Measurements from ENCODE around the gene SH3BGRL2. TPM values are rescaled to one million over a fixed set of nuclear protein-coding genes. Genes with fewer than 3 reads are reported as not detected.
"Not testable (repeated sequence)": the region's sequence is repeated elsewhere in the genome, so short reads cannot be mapped to it uniquely, and the experiment has no call there.

Gene SH3BGRL2
- total RNA-seq, 1 donor = 26.1 TPM

DNA sequence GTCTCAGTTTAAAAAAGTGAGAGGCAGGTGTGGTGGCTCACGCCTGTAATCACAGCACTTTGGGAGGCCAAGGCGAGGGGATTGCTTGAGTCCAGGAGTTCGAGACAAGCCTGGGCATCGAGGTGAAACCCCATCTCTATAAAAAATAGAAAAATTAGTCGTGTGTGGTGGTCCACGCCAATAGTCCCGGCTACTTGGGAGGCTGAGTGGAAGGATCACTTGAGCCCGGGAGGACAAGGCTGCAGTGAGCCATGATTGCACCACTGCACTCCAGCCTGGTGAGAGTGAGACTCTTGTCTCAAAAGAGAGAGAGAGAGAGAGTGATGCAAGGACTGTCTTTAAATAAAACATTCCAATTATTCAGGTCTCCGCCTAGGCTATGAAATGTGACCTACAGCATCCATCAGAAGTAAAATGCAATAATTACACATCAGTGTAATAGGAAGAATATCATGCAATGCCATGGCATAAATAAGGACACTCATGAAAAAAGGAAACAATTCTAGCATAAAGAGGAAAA is 81.5 kb downstream of the SH3BGRL2 start:
- Histone ChIP-seq H3K27me3 (ENCODE audit: insufficient read depth, low read length) (no peaks in the 10 kb centered on the region), H3K4me1 (ENCODE audit: insufficient read depth, low read length) (no peaks in the 10 kb centered on the region), H3K9me3 (ENCODE audit: low read depth, low read length) (no peaks in the 10 kb centered on the region), H3K4me3 (ENCODE audit: low read length) (no peak overlapping the region)

DNA sequence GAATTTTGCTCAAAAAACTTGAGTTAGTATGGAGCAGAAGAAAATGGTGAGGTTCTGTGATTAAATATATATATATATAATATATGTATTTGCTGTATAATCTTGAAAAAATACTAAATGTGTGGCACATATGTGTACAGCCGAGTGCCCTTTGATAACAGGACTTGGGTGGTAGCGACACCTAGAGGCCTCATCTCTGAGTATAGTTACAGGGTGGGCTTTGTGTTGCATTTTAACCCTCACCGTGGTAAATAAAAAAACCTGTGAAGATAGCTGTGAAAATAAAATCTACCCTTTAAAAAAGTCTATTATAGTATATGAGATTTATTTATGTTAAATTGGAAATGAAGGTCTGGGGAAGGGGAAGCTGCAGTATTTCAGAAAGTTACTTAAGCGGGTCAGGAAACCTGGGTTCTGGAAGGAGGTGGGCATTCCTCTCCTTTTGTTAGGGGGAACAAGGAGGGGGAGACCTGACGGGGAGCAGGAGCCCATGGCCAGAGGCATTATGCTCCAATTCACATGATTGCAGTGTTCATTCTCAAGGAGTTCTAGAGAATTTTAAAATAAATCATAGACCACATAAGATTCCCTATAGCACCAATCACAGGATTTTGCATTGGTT is 82.7 kb downstream of the SH3BGRL2 start:
- H3K27me3 ChIP-seq (ENCODE audit: insufficient read depth, low read length) = no peaks in the 10 kb centered on the region
- H3K4me1 ChIP-seq (ENCODE audit: insufficient read depth, low read length) = no peaks in the 10 kb centered on the region
- no peaks in the 10 kb centered on the region for H3K9me3 ChIP-seq (ENCODE audit: low read depth, low read length)
- H3K4me3 ChIP-seq (ENCODE audit: low read length) = no peak overlapping the region

DNA sequence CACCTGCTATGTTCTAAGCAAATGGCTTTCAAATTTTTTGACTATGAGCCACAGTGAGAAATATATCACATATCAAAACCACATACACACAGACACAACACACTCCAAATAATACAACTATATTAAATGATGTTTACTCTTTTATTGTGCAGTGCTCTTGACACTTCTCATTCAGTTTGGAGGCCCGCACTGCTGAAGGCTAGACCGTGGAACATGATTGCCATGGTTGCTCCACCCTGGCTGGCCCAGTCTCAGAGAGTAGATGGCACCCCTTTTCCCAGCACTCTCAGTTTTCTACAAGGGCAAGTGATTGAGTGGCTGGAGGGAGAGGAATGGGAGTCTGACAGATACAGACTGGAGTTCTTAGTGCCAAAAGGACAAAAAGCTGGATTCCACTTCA is 86.9 kb downstream of the SH3BGRL2 start:
- no peaks in the 10 kb centered on the region for H3K4me1 ChIP-seq (ENCODE audit: insufficient read depth, low read length)
- H3K27me3 ChIP-seq (ENCODE audit: insufficient read depth, low read length) = no peaks in the 10 kb centered on the region
- H3K4me3 ChIP-seq (ENCODE audit: low read length) = no peak overlapping the region
- no peaks in the 10 kb centered on the region for H3K9me3 ChIP-seq (ENCODE audit: low read depth, low read length)

DNA sequence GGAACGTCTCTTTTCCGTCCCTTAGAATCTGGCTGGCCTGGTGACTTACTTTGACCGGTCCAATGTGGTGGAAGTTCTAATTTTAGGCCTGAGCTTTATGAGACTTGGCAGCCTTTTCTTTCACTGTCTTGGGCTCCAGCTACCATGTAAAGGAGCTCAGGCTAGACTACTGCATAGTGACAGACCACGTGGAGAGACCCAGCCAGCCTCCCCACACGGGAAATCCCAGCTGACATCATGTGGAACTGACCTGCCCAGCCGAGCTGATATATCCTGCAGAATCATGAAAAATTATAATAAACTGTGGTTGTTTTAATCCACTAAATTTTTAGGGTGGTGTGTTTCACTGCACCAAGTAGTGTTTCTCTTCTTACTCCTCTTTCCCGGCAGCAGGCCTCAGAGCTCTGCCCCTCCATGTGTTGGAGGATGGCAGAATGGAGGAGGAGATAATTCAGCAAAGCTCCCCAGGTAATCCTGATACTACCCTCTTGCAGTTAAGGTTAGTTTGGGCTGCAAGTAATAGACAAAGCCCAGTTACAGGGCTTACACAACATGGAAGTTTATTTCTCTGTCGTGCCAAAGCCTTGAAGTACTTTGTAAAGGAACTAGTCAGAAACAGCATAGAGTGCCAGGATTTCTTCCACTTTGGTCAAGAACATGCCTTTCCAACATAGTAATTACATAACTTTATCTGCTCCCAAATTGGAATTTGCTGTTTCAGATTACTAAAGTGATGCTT is 87.5 kb downstream of the SH3BGRL2 start:
- Histone ChIP-seq H3K4me3 (ENCODE audit: low read length) (no peak overlapping the region), H3K4me1 (ENCODE audit: insufficient read depth, low read length) (no peaks in the 10 kb centered on the region), H3K9me3 (ENCODE audit: low read depth, low read length) (no peaks in the 10 kb centered on the region)

DNA sequence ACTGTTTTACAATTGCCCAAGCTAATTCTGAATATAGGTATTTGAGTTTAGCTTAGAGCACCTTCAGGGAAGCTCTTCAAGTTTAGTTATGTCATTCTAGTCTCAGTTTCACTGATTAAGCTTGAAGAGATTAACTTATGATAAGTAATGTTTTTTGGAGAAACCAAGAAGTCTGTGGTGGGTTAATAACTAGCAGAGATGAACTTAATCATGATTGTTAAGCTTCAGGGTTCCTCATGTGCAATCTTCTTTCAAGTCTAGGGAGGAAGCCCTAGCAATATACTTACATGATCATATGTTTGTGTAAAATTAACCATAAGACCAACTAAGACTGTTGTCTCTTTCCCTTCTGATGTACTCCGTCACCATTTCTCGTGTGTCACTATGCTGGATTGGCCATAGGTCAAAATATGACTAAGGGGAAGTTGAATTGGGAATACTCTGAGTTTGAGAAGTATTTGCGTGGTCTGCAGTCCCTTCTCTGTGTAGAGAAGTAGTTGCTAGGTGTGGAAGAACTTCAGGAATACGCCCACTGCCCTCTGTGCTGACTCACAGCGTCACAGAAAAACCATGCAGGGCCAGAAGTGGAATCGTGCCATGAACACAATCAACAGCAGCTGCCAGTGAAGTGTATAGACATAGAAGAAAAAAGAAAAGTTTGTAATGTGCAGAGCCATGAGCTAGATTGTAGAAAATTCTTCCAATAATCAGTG is 88.3 kb downstream of the SH3BGRL2 start:
- H3K4me3 ChIP-seq (ENCODE audit: low read length) = no peak overlapping the region
- H3K4me1 ChIP-seq (ENCODE audit: insufficient read depth, low read length) = no peaks in the 10 kb centered on the region
- H3K27me3 ChIP-seq (ENCODE audit: insufficient read depth, low read length) = no peaks in the 10 kb centered on the region
- no peaks in the 10 kb centered on the region for H3K9me3 ChIP-seq (ENCODE audit: low read depth, low read length)

More for the DNA sequence above, 87.5 kb downstream of the SH3BGRL2 start:
- H3K27me3 ChIP-seq (ENCODE audit: insufficient read depth, low read length) = no peaks in the 10 kb centered on the region

DNA sequence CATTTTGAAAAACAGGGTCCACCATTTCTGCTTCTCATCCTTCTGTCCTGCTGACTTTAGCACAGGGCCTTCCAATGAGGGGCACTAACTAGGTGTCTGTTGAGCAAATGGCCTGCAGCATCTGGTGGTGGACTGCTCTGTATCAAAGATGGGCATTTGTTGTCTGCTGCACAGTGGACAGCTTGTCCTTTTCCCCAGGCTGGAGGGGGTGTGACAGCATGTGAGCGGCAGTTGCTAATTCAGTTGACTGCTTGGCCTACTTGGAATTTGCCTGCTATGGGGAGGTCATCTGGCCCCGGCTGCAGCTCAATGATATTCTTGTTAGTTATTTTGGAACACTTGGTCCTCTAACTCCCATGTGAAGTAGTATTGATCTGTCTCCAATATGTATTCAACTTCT is 93.7 kb downstream of the SH3BGRL2 start:
- Histone ChIP-seq H3K4me1 (ENCODE audit: insufficient read depth, low read length) (no peaks in the 10 kb centered on the region), H3K4me3 (ENCODE audit: low read length) (no peak overlapping the region)

DNA sequence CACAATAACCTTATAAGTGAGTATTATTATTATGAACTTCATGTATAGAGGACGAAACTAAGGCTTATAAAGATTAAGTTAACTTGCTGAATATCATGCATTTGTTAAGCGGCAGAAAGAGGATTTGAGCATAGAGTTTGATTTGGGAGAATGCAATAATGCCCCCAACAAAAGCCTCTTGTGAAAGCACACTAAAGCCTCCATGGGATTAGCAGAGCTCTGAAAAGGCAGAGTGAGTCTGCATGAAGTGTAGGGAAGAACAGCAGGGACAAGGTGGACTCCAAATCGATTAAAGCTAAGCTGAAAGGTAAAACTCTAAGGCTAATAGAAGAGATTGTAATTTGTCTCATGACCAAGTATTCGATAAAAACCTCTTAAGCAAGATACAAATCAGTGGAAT is 100.3 kb downstream of the SH3BGRL2 start:
- H3K9me3 ChIP-seq (ENCODE audit: low read depth, low read length) = no peaks in the 10 kb centered on the region
- H3K4me3 ChIP-seq (ENCODE audit: low read length) = no peak overlapping the region
- peaks cover 3% of the 10 kb centered on the region for H3K27me3 ChIP-seq (ENCODE audit: insufficient read depth, low read length)
- no peaks in the 10 kb centered on the region for H3K4me1 ChIP-seq (ENCODE audit: insufficient read depth, low read length)

More for the DNA sequence above, 93.7 kb downstream of the SH3BGRL2 start:
- no peaks in the 10 kb centered on the region for H3K27me3 ChIP-seq (ENCODE audit: insufficient read depth, low read length)
- no peaks in the 10 kb centered on the region for H3K9me3 ChIP-seq (ENCODE audit: low read depth, low read length)

DNA sequence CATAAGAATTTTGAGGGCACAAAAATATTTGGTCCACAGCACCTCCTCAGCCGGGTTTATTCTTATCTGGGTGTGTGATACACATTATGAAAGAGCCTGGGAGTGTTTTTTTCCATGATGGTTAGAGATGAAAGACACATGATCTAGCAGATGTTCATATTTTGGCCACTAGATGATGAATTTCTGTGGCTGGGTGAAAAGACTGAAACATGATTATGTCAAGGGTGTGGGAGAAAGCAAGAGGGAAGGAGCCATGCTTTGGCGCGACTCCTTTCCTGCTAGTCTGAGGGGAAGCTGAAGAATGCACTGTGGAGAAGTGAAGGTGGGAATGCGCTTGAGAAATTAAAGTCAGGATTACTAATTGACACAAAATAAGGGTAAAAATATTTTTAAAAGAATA is 102.3 kb downstream of the SH3BGRL2 start:
- peaks cover 3% of the 10 kb centered on the region for H3K27me3 ChIP-seq (ENCODE audit: insufficient read depth, low read length)
- H3K9me3 ChIP-seq (ENCODE audit: low read depth, low read length) = no peaks in the 10 kb centered on the region
- no peak overlapping the region for H3K4me3 ChIP-seq (ENCODE audit: low read length)
- H3K4me1 ChIP-seq (ENCODE audit: insufficient read depth, low read length) = no peaks in the 10 kb centered on the region

DNA sequence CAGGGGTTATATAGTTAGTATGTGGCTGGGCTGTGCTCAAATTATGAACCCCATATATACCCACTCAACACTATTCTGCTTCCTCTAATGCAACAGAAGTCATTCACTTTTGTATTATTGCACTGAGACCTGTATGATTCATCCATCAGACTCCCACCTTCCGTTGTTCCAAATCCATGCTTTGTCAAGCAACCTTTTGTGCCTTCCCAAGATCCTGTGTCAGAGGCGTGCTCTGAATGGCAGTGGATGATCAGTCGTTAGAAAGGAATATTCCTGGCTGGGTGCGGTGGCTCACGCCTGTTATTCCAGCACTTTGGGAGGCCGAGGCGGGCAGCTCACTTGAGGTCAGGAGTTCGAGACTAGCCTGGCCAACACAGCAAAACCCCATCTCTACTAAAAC is 103.2 kb downstream of the SH3BGRL2 start:
- Histone ChIP-seq H3K9me3 (ENCODE audit: low read depth, low read length) (no peaks in the 10 kb centered on the region), H3K4me3 (ENCODE audit: low read length) (no peak overlapping the region), H3K4me1 (ENCODE audit: insufficient read depth, low read length) (no peaks in the 10 kb centered on the region), H3K27me3 (ENCODE audit: insufficient read depth, low read length) (peaks cover 3% of the 10 kb centered on the region)

DNA sequence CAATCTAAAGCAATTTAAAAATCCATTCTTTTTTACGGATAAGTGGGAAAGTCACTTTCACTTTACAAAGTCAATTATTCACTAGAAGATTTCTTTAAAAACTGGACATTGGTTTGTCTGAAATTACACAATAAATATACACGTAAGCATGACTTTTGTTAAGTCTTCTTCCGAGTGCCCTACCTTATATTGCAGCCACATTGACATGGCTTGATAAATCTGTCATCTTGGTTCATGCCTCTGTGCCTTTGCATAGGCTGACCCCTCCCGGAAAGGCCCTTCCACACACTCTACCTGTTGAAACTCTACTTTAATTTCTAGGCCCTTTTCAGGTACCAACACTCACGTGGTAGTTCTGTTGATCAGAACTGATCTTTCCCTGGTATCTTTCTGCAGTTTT is 104.1 kb downstream of the SH3BGRL2 start:
- Histone ChIP-seq H3K4me3 (ENCODE audit: low read length) (no peak overlapping the region), H3K4me1 (ENCODE audit: insufficient read depth, low read length) (no peaks in the 10 kb centered on the region), H3K27me3 (ENCODE audit: insufficient read depth, low read length) (peaks cover 3% of the 10 kb centered on the region), H3K9me3 (ENCODE audit: low read depth, low read length) (no peaks in the 10 kb centered on the region)

DNA sequence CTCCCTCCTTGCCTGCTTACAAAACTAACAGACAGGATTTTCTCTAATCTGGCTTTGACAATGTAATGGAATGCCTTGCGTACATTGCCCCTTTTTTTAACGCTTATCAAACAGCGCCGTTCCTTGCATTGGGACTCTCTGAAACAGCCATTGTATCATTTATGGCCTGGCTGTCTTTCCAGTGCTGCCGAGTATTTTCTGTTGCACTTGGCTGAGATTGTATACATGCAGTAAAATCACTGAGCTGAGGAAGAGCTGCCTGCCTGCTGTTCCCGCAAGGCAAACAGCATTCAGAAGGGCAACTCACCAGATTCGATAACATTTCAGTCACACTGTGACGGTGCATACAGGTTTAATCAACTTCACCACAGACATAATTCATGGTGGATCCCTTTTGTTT is 106.0 kb downstream of the SH3BGRL2 start:
- no peaks in the 10 kb centered on the region for H3K27me3 ChIP-seq (ENCODE audit: insufficient read depth, low read length)
- H3K9me3 ChIP-seq (ENCODE audit: low read depth, low read length) = no peaks in the 10 kb centered on the region
- H3K4me3 ChIP-seq (ENCODE audit: low read length) = no peak overlapping the region
- H3K4me1 ChIP-seq (ENCODE audit: insufficient read depth, low read length) = no peaks in the 10 kb centered on the region

DNA sequence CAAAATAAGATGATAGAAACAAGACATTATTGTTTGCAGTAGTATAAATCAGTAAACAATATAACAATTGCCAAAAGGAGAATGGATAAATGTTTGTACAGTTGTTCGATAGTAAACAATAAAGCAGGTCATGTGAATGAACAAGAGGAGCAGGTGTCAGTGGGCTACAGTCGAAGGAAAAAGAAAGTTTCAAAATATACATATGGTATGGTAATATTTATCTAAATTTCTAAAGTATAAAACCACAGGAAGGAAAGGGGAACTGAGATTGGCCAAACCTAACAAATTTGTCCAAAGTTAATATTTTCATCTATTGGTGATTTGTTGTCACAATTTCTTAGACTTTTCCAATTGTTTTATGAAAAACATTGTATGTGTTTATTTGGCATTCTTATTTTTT is 110.9 kb downstream of the SH3BGRL2 start:
- no peaks in the 10 kb centered on the region for H3K4me1 ChIP-seq (ENCODE audit: insufficient read depth, low read length)
- H3K4me3 ChIP-seq (ENCODE audit: low read length) = no peak overlapping the region
- no peaks in the 10 kb centered on the region for H3K9me3 ChIP-seq (ENCODE audit: low read depth, low read length)
- H3K27me3 ChIP-seq (ENCODE audit: insufficient read depth, low read length) = no peaks in the 10 kb centered on the region

DNA sequence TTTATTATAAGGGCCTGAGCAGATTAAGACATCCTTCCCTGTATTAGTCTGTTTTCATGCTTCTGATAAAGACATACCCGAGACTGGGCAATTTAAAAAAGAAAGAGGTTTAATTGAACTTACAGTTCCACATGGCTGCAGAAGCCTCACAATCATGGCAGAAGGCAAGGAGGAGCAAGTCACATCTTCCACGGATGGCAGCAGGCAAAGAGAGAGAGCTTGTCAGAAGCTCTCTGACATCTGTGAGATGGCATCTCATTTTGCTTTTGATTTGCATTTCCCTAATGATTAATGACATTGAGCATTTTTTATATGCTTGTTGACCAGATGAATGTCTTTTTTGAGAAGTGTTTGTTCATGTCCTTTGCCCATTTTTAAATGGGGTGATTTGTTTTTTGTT is 114.2 kb downstream of the SH3BGRL2 start:
- H3K4me1 ChIP-seq (ENCODE audit: insufficient read depth, low read length); H3K4me3 ChIP-seq (ENCODE audit: low read length); H3K27me3 ChIP-seq (ENCODE audit: insufficient read depth, low read length); H3K9me3 ChIP-seq (ENCODE audit: low read depth, low read length): not testable (repeated sequence)

DNA sequence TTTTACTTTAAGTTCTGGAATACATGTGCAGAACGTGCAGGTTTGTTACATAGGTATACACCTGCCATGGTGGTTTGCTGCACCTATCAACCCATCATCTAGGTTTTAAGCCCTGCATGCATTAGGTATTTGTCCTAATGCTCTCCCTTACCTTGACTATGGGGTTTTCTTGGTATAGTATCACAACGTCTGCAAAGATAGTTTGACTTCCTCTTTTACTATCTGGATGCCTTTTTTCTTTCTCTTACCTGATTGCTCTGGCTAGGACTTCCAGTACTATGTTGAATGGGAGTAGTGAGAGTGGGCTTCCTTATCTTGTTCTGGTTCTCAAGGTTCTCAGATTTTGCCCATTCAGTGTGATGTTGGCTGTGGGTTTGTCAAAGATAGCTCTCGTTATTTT is 115.2 kb downstream of the SH3BGRL2 start:
- not testable (repeated sequence) for H3K27me3 ChIP-seq (ENCODE audit: insufficient read depth, low read length); H3K4me3 ChIP-seq (ENCODE audit: low read length); H3K9me3 ChIP-seq (ENCODE audit: low read depth, low read length); H3K4me1 ChIP-seq (ENCODE audit: insufficient read depth, low read length)

DNA sequence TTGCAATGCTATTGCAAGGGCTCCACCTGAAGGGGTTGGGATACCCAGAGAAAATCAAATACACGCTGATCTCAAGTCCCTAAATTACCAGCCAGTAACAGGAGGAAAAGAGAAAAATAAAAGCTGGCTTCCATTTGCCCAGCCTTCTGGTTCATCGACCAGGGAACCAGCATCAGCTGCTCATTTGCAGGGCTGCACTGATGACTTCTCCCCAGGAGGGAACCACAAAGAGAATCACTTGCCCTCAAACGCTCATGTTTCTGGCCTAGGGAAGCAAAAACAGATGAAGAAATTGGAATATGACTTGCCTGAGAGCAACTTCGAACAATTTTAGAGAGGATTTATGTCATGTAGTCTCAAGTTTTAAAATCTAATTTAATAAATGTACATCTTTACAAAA is 119.7 kb downstream of the SH3BGRL2 start:
- Histone ChIP-seq H3K27me3 (ENCODE audit: insufficient read depth, low read length) (peaks cover 4% of the 10 kb centered on the region), H3K4me1 (ENCODE audit: insufficient read depth, low read length) (no peaks in the 10 kb centered on the region), H3K4me3 (ENCODE audit: low read length) (no peak overlapping the region), H3K9me3 (ENCODE audit: low read depth, low read length) (no peaks in the 10 kb centered on the region)
